HepG2 (cell line): Measurements from ENCODE around the gene RAD54L2. TPM values are rescaled to one million over a fixed set of nuclear protein-coding genes. Genes with fewer than 3 reads are reported as not detected.

ENCODE experiments used
- FOXC1 ChIP-seq: sonication (generic); formaldehyde crosslinking; IDR thresholded peaks from 2 replicates; pipeline ENCODE4 v1.8.0; 2022; ENCODE audit warnings: mild to moderate bottlenecking, missing genetic modification reagents, borderline replicate concordance
- HMGA1 ChIP-seq: sonication (generic); formaldehyde crosslinking; conservative IDR thresholded peaks from 2 replicates; pipeline ENCODE4 v1.4.0; 2020; ENCODE audit warnings: missing genetic modification reagents
- HOXA9 ChIP-seq: sonication (generic); formaldehyde crosslinking; IDR thresholded peaks from 2 replicates; pipeline ENCODE4 v1.8.1; 2022; ENCODE audit warnings: missing genetic modification reagents, mild to moderate bottlenecking, moderate library complexity, borderline replicate concordance
- MAFG ChIP-seq: sonication (generic); formaldehyde crosslinking; IDR thresholded peaks from 2 replicates; pipeline ENCODE4 v1.5.1; 2020; ENCODE audit warnings: mild to moderate bottlenecking, missing genetic modification reagents
- SUZ12 ChIP-seq: fragments of 150-350 bp; IDR thresholded peaks from 2 replicates; pipeline ENCODE4 v1.6.1; 2014; ENCODE audit warnings: low read depth, low read length
- ZFAT ChIP-seq: sonication (generic); formaldehyde crosslinking; conservative IDR thresholded peaks from 2 replicates; pipeline ENCODE4 v1.8.1; 2023; ENCODE audit warnings: missing genetic modification reagents, inconsistent platforms
- ZMAT3 ChIP-seq: sonication (generic); formaldehyde crosslinking; conservative IDR thresholded peaks from 2 replicates; pipeline ENCODE4 v1.7.0; 2021; ENCODE audit warnings: missing genetic modification reagents
- ZNF607 ChIP-seq: sonication (generic); formaldehyde crosslinking; IDR thresholded peaks from 2 replicates; pipeline ENCODE4 v1.5.1; 2020; ENCODE audit warnings: missing genetic modification reagents, mild to moderate bottlenecking, borderline replicate concordance
- ZNF709 ChIP-seq: sonication (generic); formaldehyde crosslinking; IDR thresholded peaks from 2 replicates; pipeline ENCODE4 v1.5.0; 2020; ENCODE audit warnings: mild to moderate bottlenecking, missing genetic modification reagents
- ZNF747 ChIP-seq: sonication (generic); formaldehyde crosslinking; IDR thresholded peaks from 2 replicates; pipeline ENCODE4 v1.8.1; 2023; ENCODE audit warnings: missing genetic modification reagents, mild to moderate bottlenecking, borderline replicate concordance
- polyA plus RNA-seq, 8 experiments: library from polyadenylated mRNA; depleted of rRNA in 3 of 8; stranded (reverse) in 7 of 8; unstranded in 1 of 8; fragments of >200 nt; fragmentation: Illumina TruSeq in 4 of 8; extraction: Trizol in 4 of 8; gene quantifications; 2 replicates each; pipeline versions ENCODE4 v1.2.1 to v1.2.3, GENCODE V29; 2011 to 2016; ENCODE audit warnings: low read depth in 4 of 8, missing spikeins in 1 of 8, mixed read lengths in 1 of 8; ENCODE audit not compliant: insufficient read depth in 1 of 8
- total RNA-seq, 5 experiments: library from RNA; depleted of rRNA; stranded (reverse); fragments of >200 nt; fragmentation: Illumina TruSeq; extraction: Trizol; gene quantifications; 2 replicates each; pipeline ENCODE4 v1.2.3, GENCODE V29; 2016; ENCODE audit warnings: low read depth in 1 of 5
- TF ChIP-seq, protein P1 (sequence below), 2 experiments: sonication (generic) in 1 of 2; formaldehyde crosslinking in 1 of 2; IDR thresholded peaks; 2 replicates each; pipeline versions ENCODE4 v1.6.1 to v1.9.0; 2014 to 2022; ENCODE audit warnings: antibody characterized with exemption in 1 of 2, borderline replicate concordance in 1 of 2, inconsistent platforms in 1 of 2, low read depth in 1 of 2, missing genetic modification reagents in 1 of 2
- TF ChIP-seq, protein P2 (sequence below), 2 experiments: sonication (generic) in 1 of 2; formaldehyde crosslinking in 1 of 2; IDR thresholded peaks; 2 replicates each; pipeline versions ENCODE4 v1.4.0 to v1.6.1; 2018 to 2020; ENCODE audit warnings: missing genetic modification reagents in 2 of 2, borderline replicate concordance in 1 of 2, low read depth in 1 of 2, mild to moderate bottlenecking in 1 of 2, missing biosample characterization in 1 of 2
- TF ChIP-seq, protein P3 (sequence below), 2 experiments: IDR thresholded peaks; 2 replicates each; pipeline ENCODE4 v1.6.1; 2011 to 2012; ENCODE audit warnings: low read length in 2 of 2, borderline replicate concordance in 1 of 2, low read depth in 1 of 2, mild to moderate bottlenecking in 1 of 2, moderate library complexity in 1 of 2
- TF ChIP-seq, protein P4 (sequence below): sonication (generic); formaldehyde crosslinking; IDR thresholded peaks from 2 replicates; pipeline ENCODE4 v1.8.1; 2023; ENCODE audit warnings: mild to moderate bottlenecking, moderate library complexity, missing genetic modification reagents

The RAD54L2 gene
- total and polyA plus RNA-seq, 2 of the 13 experiments (the other 11 are each of a cell fraction or from before 2014, with no cell fraction given) = 5.5 to 14.8 TPM

DNA sequence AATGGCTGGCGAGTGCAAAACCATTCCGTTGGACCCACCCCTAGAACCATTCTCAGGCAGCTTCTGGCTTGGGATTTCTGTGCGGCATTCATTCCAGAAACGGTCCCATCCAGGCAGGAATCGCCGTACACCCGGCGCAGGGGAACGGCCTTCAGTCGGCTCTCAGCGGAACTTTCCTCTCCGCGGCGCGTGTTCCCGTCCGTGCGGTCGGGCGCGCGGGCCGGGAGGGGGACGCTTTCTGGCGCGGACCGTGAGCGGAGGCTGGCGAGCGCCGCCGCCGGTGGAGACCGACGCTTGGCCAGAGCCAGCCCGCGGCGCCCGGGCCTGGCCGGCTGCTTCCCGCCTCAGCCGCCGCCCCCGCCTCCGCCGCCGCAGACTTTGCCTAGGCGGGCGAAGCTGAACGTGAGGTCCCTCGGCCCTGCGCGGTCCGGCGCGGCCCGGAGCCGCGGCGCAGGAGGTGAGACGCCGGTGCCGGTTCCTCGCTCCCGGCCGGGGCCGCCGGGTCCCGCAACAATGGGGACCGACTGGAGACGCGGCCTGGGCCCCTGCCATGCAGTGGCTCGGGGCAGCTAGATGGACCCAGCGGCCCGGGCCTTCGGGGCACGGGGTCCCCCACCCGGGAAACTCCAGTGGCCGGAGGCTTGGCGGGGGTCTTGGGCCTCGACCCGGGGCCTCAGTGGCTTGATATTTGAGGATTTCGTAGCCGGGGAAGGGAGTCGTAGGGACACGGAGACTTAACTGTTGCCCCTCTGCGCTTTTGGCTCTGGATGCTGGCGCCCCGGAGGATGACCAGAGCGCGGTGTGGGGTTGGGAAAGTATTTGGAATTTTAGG, at the start of gene RAD54L2 (continued):
- TF ChIP-seq ZNF607 (CRISPR knock-in tag) (peak; percentile 87), ZNF747 (CRISPR knock-in tag) (peak; percentile 93), ZFAT (CRISPR knock-in tag) (peak; percentile 77; the same call in 1 of the 2 replicates), MAFG (no peak), HOXA9 (CRISPR knock-in tag) (no peak), ZMAT3 (CRISPR knock-in tag) (peak; percentile 97), HMGA1 (no peak), ZNF709 (peak; percentile 87), FOXC1 (peak; percentile 91; the same call in 1 of the 2 replicates), SUZ12 (no peak)
- TF ChIP-seq, protein P1, sequence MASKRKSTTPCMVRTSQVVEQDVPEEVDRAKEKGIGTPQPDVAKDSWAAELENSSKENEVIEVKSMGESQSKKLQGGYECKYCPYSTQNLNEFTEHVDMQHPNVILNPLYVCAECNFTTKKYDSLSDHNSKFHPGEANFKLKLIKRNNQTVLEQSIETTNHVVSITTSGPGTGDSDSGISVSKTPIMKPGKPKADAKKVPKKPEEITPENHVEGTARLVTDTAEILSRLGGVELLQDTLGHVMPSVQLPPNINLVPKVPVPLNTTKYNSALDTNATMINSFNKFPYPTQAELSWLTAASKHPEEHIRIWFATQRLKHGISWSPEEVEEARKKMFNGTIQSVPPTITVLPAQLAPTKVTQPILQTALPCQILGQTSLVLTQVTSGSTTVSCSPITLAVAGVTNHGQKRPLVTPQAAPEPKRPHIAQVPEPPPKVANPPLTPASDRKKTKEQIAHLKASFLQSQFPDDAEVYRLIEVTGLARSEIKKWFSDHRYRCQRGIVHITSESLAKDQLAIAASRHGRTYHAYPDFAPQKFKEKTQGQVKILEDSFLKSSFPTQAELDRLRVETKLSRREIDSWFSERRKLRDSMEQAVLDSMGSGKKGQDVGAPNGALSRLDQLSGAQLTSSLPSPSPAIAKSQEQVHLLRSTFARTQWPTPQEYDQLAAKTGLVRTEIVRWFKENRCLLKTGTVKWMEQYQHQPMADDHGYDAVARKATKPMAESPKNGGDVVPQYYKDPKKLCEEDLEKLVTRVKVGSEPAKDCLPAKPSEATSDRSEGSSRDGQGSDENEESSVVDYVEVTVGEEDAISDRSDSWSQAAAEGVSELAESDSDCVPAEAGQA (IDR thresholded peaks at IDR 0.05; ENCODE audit: low read depth) = peak; percentile 77
- TF ChIP-seq, protein P1 (CRISPR knock-in tag; IDR thresholded peaks at IDR 0.05; ENCODE audit: borderline replicate concordance) = peak; percentile 20; the same call in 1 of the 2 replicates
- TF ChIP-seq, protein P2, sequence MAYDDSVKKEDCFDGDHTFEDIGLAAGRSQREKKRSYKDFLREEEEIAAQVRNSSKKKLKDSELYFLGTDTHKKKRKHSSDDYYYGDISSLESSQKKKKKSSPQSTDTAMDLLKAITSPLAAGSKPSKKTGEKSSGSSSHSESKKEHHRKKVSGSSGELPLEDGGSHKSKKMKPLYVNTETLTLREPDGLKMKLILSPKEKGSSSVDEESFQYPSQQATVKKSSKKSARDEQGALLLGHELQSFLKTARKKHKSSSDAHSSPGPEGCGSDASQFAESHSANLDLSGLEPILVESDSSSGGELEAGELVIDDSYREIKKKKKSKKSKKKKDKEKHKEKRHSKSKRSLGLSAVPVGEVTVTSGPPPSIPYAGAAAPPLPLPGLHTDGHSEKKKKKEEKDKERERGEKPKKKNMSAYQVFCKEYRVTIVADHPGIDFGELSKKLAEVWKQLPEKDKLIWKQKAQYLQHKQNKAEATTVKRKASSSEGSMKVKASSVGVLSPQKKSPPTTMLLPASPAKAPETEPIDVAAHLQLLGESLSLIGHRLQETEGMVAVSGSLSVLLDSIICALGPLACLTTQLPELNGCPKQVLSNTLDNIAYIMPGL (CRISPR knock-in tag; IDR thresholded peaks at IDR 0.05; ENCODE audit: borderline replicate concordance in 1 of 2, low read depth in 1 of 2) = peak; percentile 98 to 99
- TF ChIP-seq, protein P3, sequence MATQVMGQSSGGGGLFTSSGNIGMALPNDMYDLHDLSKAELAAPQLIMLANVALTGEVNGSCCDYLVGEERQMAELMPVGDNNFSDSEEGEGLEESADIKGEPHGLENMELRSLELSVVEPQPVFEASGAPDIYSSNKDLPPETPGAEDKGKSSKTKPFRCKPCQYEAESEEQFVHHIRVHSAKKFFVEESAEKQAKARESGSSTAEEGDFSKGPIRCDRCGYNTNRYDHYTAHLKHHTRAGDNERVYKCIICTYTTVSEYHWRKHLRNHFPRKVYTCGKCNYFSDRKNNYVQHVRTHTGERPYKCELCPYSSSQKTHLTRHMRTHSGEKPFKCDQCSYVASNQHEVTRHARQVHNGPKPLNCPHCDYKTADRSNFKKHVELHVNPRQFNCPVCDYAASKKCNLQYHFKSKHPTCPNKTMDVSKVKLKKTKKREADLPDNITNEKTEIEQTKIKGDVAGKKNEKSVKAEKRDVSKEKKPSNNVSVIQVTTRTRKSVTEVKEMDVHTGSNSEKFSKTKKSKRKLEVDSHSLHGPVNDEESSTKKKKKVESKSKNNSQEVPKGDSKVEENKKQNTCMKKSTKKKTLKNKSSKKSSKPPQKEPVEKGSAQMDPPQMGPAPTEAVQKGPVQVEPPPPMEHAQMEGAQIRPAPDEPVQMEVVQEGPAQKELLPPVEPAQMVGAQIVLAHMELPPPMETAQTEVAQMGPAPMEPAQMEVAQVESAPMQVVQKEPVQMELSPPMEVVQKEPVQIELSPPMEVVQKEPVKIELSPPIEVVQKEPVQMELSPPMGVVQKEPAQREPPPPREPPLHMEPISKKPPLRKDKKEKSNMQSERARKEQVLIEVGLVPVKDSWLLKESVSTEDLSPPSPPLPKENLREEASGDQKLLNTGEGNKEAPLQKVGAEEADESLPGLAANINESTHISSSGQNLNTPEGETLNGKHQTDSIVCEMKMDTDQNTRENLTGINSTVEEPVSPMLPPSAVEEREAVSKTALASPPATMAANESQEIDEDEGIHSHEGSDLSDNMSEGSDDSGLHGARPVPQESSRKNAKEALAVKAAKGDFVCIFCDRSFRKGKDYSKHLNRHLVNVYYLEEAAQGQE (IDR thresholded peaks at IDR 0.05; ENCODE audit: borderline replicate concordance in 1 of 2, low read depth in 1 of 2, low read length in 2 of 2) = peak in 1 of 2 experiments; percentile 63; a peak in 1 of 4 replicates
- TF ChIP-seq, protein P4, sequence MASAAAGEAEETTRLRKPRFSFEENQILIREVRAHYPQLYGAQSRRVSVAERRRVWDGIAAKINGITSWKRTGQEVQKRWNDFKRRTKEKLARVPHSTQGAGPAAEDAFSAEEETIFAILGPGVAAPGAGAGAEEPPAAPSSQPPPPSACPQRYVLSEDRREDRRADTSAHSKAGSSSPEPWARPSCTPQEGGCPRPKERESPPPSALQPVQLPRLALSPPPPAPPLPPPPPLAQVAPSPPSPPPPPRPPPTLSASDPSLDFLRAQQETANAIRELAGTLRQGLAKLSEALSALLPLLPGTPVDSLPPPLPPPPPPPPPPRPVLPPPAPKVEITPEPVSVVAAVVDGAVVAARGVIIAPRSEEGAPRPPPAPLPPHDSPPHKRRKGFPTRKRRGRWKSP (CRISPR knock-in tag) = peak; percentile 79
